ENCODE measurements around the gene OR1J2. TPM values are rescaled to one million over a fixed set of nuclear protein-coding genes. Genes with fewer than 3 reads are reported as not detected.
"Not testable (repeated sequence)": the region's sequence is repeated elsewhere in the genome, so short reads cannot be mapped to it uniquely, and the experiment has no call there.

Gene OR1J2
- total and polyA plus RNA-seq, 8 donors = 0.12 TPM; not detected in 7

DNA sequence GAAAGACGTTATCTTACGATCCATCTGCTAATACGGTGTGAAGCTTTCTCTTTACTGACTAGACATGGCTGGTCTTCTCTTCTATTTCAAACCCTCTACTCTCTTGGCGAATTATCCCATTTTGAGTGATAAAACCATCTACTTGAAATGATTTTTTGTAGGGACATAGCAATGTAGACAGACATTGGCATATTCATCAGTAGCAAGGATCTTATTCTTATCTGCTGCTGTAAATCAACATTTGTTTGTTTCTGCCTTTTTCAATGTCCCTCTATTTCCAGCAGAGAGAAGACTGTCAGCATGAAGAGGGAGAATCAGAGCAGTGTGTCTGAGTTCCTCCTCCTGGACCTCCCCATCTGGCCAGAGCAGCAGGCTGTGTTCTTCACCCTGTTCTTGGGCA, 8.2 kb downstream of the OR1J2 start, which contains the start of gene OR1J4:
Gene OR1J4 (plus strand): TSS at position 301 of the 400 bp plus-strand sequence. CDS start 0 bp downstream, at position 301.
- Histone ChIP-seq H3K27me3 (peaks cover 0 to 4% (median 0%) of the 10 kb centered on the region in 4 donors), H3K27ac (no peak within 1 kb of the TSS), H3K36me3 (no peaks in the 10 kb centered on the region), H3K9me3 (no peaks in the 10 kb centered on the region), H3K4me3 (no peak within 1 kb of the TSS), H3K4me1 (no peaks in the 10 kb centered on the region)
- TF ChIP-seq, protein P1, sequence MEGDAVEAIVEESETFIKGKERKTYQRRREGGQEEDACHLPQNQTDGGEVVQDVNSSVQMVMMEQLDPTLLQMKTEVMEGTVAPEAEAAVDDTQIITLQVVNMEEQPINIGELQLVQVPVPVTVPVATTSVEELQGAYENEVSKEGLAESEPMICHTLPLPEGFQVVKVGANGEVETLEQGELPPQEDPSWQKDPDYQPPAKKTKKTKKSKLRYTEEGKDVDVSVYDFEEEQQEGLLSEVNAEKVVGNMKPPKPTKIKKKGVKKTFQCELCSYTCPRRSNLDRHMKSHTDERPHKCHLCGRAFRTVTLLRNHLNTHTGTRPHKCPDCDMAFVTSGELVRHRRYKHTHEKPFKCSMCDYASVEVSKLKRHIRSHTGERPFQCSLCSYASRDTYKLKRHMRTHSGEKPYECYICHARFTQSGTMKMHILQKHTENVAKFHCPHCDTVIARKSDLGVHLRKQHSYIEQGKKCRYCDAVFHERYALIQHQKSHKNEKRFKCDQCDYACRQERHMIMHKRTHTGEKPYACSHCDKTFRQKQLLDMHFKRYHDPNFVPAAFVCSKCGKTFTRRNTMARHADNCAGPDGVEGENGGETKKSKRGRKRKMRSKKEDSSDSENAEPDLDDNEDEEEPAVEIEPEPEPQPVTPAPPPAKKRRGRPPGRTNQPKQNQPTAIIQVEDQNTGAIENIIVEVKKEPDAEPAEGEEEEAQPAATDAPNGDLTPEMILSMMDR (IDR thresholded peaks at IDR 0.05) = no peak
- DNase-seq (no peak), FAIRE-seq (no peak), ATAC-seq (no peak)
- intact Hi-C loops (cut with DNase I) = no loop called here
- 64 to 78% methylated on average over 4 of the region's 4 CpGs for WGBS, 2 donors

DNA sequence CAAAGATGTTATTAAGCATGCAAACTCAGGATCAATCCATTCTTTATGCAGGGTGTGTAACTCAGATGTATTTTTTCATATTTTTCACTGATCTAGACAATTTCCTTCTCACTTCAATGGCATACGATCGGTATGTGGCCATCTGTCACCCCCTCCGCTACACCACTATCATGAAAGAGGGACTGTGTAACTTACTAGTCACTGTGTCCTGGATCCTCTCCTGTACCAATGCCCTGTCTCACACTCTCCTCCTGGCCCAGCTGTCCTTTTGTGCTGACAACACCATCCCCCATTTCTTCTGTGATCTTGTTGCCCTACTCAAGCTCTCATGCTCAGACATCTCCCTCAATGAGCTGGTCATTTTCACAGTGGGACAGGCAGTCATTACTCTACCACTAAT, 8.8 kb downstream of the OR1J2 start:
- Histone ChIP-seq H3K4me3 (no peak overlapping the region), H3K36me3 (no peaks in the 10 kb centered on the region), H3K27ac (no peak overlapping the region), H3K27me3 (peaks cover 0 to 4% (median 0%) of the 10 kb centered on the region in 4 donors), H3K4me1 (no peaks in the 10 kb centered on the region), H3K9me3 (no peaks in the 10 kb centered on the region)
- 66 to 91% methylated on average over 3 of the region's 3 CpGs for WGBS, 2 donors
- DNase-seq (no peak), FAIRE-seq (no peak), ATAC-seq (no peak)
- TF ChIP-seq, protein P1 (IDR thresholded peaks at IDR 0.05) = no peak
- intact Hi-C loops (cut with DNase I) = no loop called here

DNA sequence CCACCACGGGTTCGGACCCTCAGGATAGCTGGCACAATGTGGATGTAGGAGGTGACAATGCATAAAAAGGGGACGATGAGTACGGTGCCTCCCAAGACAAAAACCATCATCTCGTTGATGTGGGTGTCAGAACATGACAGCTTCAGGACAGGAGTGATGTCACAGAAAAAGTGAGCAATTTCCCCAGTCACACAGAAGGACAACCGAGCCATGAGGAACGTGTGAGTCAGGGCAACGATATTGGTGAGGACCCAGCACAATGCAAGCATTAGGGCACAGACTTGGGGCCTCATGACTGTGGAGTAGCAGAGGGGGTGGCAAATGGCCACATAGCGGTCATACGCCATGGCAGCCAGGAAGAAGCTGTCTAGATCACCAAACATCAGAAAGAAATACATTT, 16.0 kb downstream of the OR1J2 start:
- Histone ChIP-seq H3K4me3 (no peak overlapping the region), H3K27ac (no peak overlapping the region), H3K27me3 (peaks cover 0 to 4% (median 0%) of the 10 kb centered on the region in 4 donors), H3K36me3 (no peaks in the 10 kb centered on the region), H3K9me3 (no peaks in the 10 kb centered on the region), H3K4me1 (no peaks in the 10 kb centered on the region)
- intact Hi-C loops (cut with DNase I) = no loop called here
- FAIRE-seq (no peak), DNase-seq (no peak), ATAC-seq (no peak)
- TF ChIP-seq, protein P1 (IDR thresholded peaks at IDR 0.05) = no peak
- 64 to 72% methylated on average over 10 of the region's 10 CpGs for WGBS, 2 donors

DNA sequence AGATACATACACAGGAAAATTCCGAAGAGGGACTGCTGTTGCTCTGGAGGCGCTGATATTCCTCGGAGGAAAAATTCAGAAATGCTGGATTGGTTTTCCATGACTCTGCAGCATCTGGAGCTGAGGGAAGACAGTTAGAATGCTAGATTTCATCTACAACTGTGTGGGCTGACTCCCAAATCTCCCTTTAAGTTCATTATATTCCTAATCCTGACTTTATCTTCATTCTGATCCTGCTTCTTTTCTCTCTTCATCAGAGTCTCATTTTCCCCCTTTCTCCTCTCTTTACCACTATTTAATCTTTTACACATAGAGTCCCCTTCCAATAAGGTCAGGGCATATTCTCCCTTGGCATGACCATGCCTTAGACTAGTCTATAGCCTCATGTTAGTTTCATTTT, 16.6 kb downstream of the OR1J2 start, which contains the start of gene OR1N1:
Gene OR1N1 (minus strand): TSS at position 101 of the 400 bp plus-strand sequence. CDS start 0 bp downstream, at position 101.
- H3K27me3 ChIP-seq = peaks cover 0 to 4% (median 0%) of the 10 kb centered on the region in 4 donors
- H3K27ac ChIP-seq = no peak within 1 kb of the TSS
- no peaks in the 10 kb centered on the region for H3K36me3 ChIP-seq
- no peaks in the 10 kb centered on the region for H3K4me1 ChIP-seq
- no peak for DNase-seq
- TF ChIP-seq, protein P1 (IDR thresholded peaks at IDR 0.05) = no peak
- no peak within 1 kb of the TSS for H3K4me3 ChIP-seq
- no peaks in the 10 kb centered on the region for H3K9me3 ChIP-seq
- no peak for FAIRE-seq
- WGBS, 2 donors = 78 to 80% methylated on average over 3 of the region's 3 CpGs
- ATAC-seq = no peak
- intact Hi-C loops (cut with DNase I) = no loop called here

DNA sequence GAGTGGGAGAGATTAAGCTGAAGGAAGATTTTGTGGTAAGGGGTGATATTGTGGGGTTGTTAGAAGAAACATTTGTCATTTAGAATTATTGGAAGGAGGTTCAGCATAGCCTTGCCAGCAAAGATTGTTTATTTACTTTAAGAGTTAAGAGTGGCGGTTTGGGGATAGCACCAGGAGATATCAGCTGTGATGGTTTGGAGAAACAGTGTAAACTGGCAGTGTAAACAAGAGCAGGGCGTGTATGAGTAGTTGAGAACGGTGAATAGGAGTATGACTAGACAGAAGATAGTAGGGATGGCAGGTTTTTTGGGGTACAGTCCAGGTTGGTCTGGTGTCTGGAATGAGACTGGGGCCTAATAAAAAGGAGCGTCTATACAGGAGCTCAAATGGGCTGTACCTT, 20.6 kb downstream of the OR1J2 start:
- FAIRE-seq; intact Hi-C loops (cut with DNase I): not testable (repeated sequence)

More for the DNA sequence above, 20.6 kb downstream of the OR1J2 start:
- WGBS, 2 donors = 37 to 42% methylated on average over 4 of the region's 4 CpGs
- not testable (repeated sequence) for ATAC-seq, H3K27me3 ChIP-seq, H3K9me3 ChIP-seq, H3K36me3 ChIP-seq, DNase-seq, H3K27ac ChIP-seq, H3K4me3 ChIP-seq, H3K4me1 ChIP-seq

Measured in pancreas (tissue), 10 donors.